Endothelial cell of umbilical vein (primary cell): ENCODE data around the gene SLC16A5. TPM values are rescaled to one million over a fixed set of nuclear protein-coding genes. Genes with fewer than 3 reads are reported as not detected.

Experiments used
- BruUV-seq: library from RNA; stranded (reverse); fragments of 400-500 nt; replicated peaks from 2 replicates; lab custom pipeline; 2021; lab: Mats Ljungman, UMichigan
- CTCF ChIA-PET: fragments of 300-600, 350-600 bp; sonication (Branson Sonifier 250); formaldehyde crosslinking; loops from one replicate; lab custom pipeline; 2021; ENCODE audit warnings: antibody characterized with exemption, inconsistent platforms; lab: Charles Lee
- POLR2A ChIA-PET: fragments of 300-600, 350-600 bp; sonication (Branson Sonifier 250); formaldehyde crosslinking; loops from one replicate; lab custom pipeline; 2021; ENCODE audit warnings: antibody characterized with exemption, inconsistent platforms; lab: Charles Lee
- DNase-seq: peaks from one replicate; pipeline ENCODE4 v3.0.0-alpha.2; 2011; ENCODE audit warnings: low read depth, low spot score
- FAIRE-seq: peaks from 2 replicates; lab custom pipeline; 2011; peaks lifted over from hg19 to GRCh38; lab: Jason Lieb, UNC
- H2AFZ ChIP-seq: 2 replicates; pipeline ENCODE4 v1.6.0; 2012; ENCODE audit warnings: low read depth, low read length, control low read depth, inconsistent platforms
- H3K27ac ChIP-seq: 2 replicates; pipeline ENCODE4 v1.5.1; 2011; ENCODE audit warnings: low read depth, mild to moderate bottlenecking, control low read depth, low read length, moderate library complexity; ENCODE audit not compliant: insufficient read depth
- H3K27me3 ChIP-seq, 2 experiments: 2 replicates each; pipeline versions ENCODE4 v1.6.0 to v1.6.1; 2011; ENCODE audit warnings: low read length in 2 of 2, mixed read lengths in 1 of 2; ENCODE audit not compliant: control insufficient read depth in 2 of 2, insufficient read depth in 2 of 2
- H3K36me3 ChIP-seq, 2 experiments: 2 replicates in 1 of 2; 3 replicates in 1 of 2; pipeline ENCODE4 v1.5.1; 2011; ENCODE audit warnings: low read length in 2 of 2, mild to moderate bottlenecking in 1 of 2, moderate library complexity in 1 of 2; ENCODE audit not compliant: control insufficient read depth in 2 of 2, insufficient read depth in 2 of 2; ENCODE audit errors: extremely low read depth in 1 of 2
- H3K4me1 ChIP-seq: 3 replicates; pipeline ENCODE4 v1.5.1; 2011; ENCODE audit warnings: mild to moderate bottlenecking, low read length; ENCODE audit not compliant: control insufficient read depth, insufficient read depth; ENCODE audit errors: extremely low read depth
- H3K4me2 ChIP-seq: 2 replicates; pipeline ENCODE4 v1.6.1; 2011; ENCODE audit warnings: low read length, control low read depth, mixed read lengths; ENCODE audit not compliant: insufficient read depth
- H3K4me3 ChIP-seq, 3 experiments: fragments of 200-600 bp in 1 of 3; sonication (generic), shearing (Covaris generic) in 1 of 3; replicated peaks in 1 of 3; 2 replicates each; pipeline ENCODE4 v1.5.1; 2011 to 2016; ENCODE audit warnings: control low read depth in 3 of 3, low read length in 3 of 3, mild to moderate bottlenecking in 2 of 3, inconsistent platforms in 1 of 3, low read depth in 1 of 3, moderate library complexity in 1 of 3; ENCODE audit not compliant: insufficient read depth in 1 of 3
- H3K79me2 ChIP-seq: 2 replicates; pipeline ENCODE4 v1.6.0; 2012; ENCODE audit warnings: low read length, inconsistent platforms; ENCODE audit not compliant: control insufficient read depth, insufficient read depth
- H3K9ac ChIP-seq: replicated peaks from 2 replicates; pipeline ENCODE3; 2011; ENCODE audit warnings: low read length, control low read depth; ENCODE audit not compliant: insufficient read depth; ENCODE audit errors: extremely low read depth
- H3K9me1 ChIP-seq: replicated peaks from 3 replicates; pipeline ENCODE4 v1.6.0; 2011; ENCODE audit warnings: mild to moderate bottlenecking, low read length; ENCODE audit not compliant: control insufficient read depth, insufficient read depth; ENCODE audit errors: extremely low read depth
- H3K9me3 ChIP-seq: replicated peaks from 2 replicates; pipeline ENCODE4 v1.5.1; 2012; ENCODE audit warnings: low read length, inconsistent platforms; ENCODE audit not compliant: control insufficient read depth, insufficient read depth
- H4K20me1 ChIP-seq: replicated peaks from 2 replicates; pipeline ENCODE3; 2011; ENCODE audit warnings: mild to moderate bottlenecking, low read length; ENCODE audit not compliant: control insufficient read depth, insufficient read depth; ENCODE audit errors: extremely low read depth
- EZH2 ChIP-seq: IDR thresholded peaks from 2 replicates; pipeline ENCODE4 v1.6.1; 2012; ENCODE audit warnings: borderline replicate concordance, low read depth, mild to moderate bottlenecking, moderate library complexity, low read length, inconsistent platforms; ENCODE audit not compliant: severe bottlenecking
- FOS ChIP-seq: IDR thresholded peaks from 2 replicates; pipeline ENCODE4 v1.6.1; 2011; ENCODE audit warnings: mild to moderate bottlenecking, low read length, moderate library complexity, borderline replicate concordance; ENCODE audit not compliant: insufficient read depth
- GATA2 ChIP-seq: IDR thresholded peaks from 2 replicates; pipeline ENCODE4 v1.7.0; 2011; ENCODE audit warnings: low read depth, mild to moderate bottlenecking, moderate library complexity, mixed read lengths, low read length; ENCODE audit not compliant: insufficient read length, insufficient read depth
- JUN ChIP-seq: IDR thresholded peaks from 2 replicates; pipeline ENCODE4 v1.6.1; 2011; ENCODE audit warnings: borderline replicate concordance, low read depth; ENCODE audit not compliant: insufficient read length, insufficient read depth
- MYC ChIP-seq: IDR thresholded peaks from one replicate; pipeline ENCODE4 v1.6.1; 2011; ENCODE audit warnings: mild to moderate bottlenecking, low read depth, low read length
- POLR2A ChIP-seq: IDR thresholded peaks from 2 replicates; pipeline ENCODE4 v1.6.1; 2012; ENCODE audit warnings: low read depth, mild to moderate bottlenecking, control low read depth, low read length
- POLR2AphosphoS5 ChIP-seq: IDR thresholded peaks from 2 replicates; pipeline ENCODE4 v1.6.1; 2012; ENCODE audit warnings: low read depth, mild to moderate bottlenecking, control low read depth, low read length, moderate library complexity; ENCODE audit not compliant: insufficient read depth
- dilution Hi-C: fragments of 300-500 bp; cut with MboI; formaldehyde crosslinking; loops from one replicate; pipeline ENCODE4 v1.15.0; 2019; ENCODE audit warnings: low sequenced_read_pairs; ENCODE audit not compliant: extremely low pct_ligation_motif_present
- intact Hi-C: fragments of 100-400 bp; cut with micrococcal nuclease; formaldehyde crosslinking; loops from one replicate; pipeline ENCODE4 v1.10.0; 2022
- polyA plus RNA-seq, 4 experiments: library from polyadenylated mRNA; depleted of rRNA in 3 of 4; stranded (reverse) in 3 of 4; unstranded in 1 of 4; fragments of >200 nt; gene quantifications; 2 replicates each; pipeline versions ENCODE4 v1.2.1 to v1.2.3, GENCODE V29; 2011 to 2012; ENCODE audit warnings: missing spikeins in 1 of 4
- total RNA-seq: library from RNA; stranded (reverse); gene quantifications from 2 replicates; pipeline ENCODE4 v1.2.3, GENCODE V29; 2021
- TF ChIP-seq, protein P1 (sequence below), 2 donors: IDR thresholded peaks; 1 replicate in 1 of 2; 2 replicates in 1 of 2; pipeline ENCODE4 v1.5.1; 2011; ENCODE audit warnings: low read length in 2 of 2, mild to moderate bottlenecking in 2 of 2, moderate library complexity in 2 of 2, control low read depth in 1 of 2, inconsistent platforms in 1 of 2, low read depth in 1 of 2; ENCODE audit not compliant: insufficient read depth in 1 of 2; ENCODE audit errors: extremely low read depth in 1 of 2
- TF ChIP-seq, protein P2 (sequence below): IDR thresholded peaks from 2 replicates; pipeline ENCODE4 v1.6.1; 2011; ENCODE audit not compliant: insufficient read depth, insufficient read length

SLC16A5 gene
- total and polyA plus RNA-seq, 2 donors (not counting 3 experiments of a cell fraction or from before 2014, with no cell fraction given), result 16.4 to 23.3 TPM

DNA sequence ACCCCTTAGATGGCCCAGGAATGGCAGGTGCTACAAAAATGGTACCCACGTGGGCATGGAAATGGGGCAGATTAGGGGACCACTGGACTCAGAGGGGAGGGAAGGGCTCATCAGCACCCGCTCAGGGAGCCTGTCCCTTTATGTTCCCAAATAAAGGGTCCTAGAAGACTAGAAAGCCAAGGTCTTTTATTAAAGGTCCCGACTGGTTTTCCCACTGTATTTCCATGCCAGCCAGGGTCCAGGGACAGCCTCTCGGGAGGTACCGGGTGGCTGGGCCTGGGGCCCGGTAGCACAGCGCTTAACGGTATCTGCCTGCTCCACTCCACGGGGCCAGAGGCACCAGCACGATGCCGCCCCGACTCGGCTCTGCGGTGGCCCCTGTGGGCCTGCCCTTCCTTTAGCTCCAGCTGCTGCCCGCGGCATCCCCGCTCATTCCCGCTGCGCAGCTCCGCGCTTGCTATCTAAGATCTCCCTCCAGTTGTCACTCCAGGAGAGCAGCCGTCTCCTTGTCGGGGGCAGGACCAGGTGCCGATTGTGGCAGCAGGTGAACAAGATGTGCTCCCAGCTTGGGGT is 42.4 kb downstream of the SLC16A5 start:
- POLR2A ChIA-PET, result interaction anchor here (1.4 kb wide), 1 partner anchor 16 kb away, joined by 5 read pairs; no protein-coding TSS in a partner anchor
- Histone ChIP-seq H3K9ac (no peak overlapping the region), H3K36me3 (peaks cover 2 to 8% of the 10 kb centered on the region in 2 experiments)

More for the DNA sequence above, 42.4 kb downstream of the SLC16A5 start:
- Histone ChIP-seq H3K27ac (no peak overlapping the region), H3K79me2 (peaks cover 4% of the 10 kb centered on the region), H3K4me1 (peaks cover 12% of the 10 kb centered on the region), H3K9me1 (no peaks in the 10 kb centered on the region), H3K4me2 (peak overlapping the region; percentile 25), H3K27me3 (no peaks in the 10 kb centered on the region), H3K9me3 (no peaks in the 10 kb centered on the region), H2AFZ (no peak overlapping the region), H3K4me3 (peak overlapping the region in 1 of 3 experiments; percentile 53), H4K20me1 (no peaks in the 10 kb centered on the region)
- TF ChIP-seq GATA2, result no peak
- TF ChIP-seq, protein P1, sequence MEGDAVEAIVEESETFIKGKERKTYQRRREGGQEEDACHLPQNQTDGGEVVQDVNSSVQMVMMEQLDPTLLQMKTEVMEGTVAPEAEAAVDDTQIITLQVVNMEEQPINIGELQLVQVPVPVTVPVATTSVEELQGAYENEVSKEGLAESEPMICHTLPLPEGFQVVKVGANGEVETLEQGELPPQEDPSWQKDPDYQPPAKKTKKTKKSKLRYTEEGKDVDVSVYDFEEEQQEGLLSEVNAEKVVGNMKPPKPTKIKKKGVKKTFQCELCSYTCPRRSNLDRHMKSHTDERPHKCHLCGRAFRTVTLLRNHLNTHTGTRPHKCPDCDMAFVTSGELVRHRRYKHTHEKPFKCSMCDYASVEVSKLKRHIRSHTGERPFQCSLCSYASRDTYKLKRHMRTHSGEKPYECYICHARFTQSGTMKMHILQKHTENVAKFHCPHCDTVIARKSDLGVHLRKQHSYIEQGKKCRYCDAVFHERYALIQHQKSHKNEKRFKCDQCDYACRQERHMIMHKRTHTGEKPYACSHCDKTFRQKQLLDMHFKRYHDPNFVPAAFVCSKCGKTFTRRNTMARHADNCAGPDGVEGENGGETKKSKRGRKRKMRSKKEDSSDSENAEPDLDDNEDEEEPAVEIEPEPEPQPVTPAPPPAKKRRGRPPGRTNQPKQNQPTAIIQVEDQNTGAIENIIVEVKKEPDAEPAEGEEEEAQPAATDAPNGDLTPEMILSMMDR (IDR thresholded peaks at IDR 0.05; ENCODE audit: extremely low read depth in 1 of 2, insufficient read depth in 1 of 2, low read depth in 1 of 2, low read length in 2 of 2), result no peak
- TF ChIP-seq, protein P2, sequence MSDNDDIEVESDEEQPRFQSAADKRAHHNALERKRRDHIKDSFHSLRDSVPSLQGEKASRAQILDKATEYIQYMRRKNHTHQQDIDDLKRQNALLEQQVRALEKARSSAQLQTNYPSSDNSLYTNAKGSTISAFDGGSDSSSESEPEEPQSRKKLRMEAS, result no peak
- no peak for TF ChIP-seq MYC
- no peak for TF ChIP-seq POLR2A
- no peak for TF ChIP-seq JUN
- TF ChIP-seq POLR2AphosphoS5, result no peak
- no peak for TF ChIP-seq FOS
- TF ChIP-seq EZH2, result no peak
- CTCF ChIA-PET, result interaction anchor here (1.0 to 8.8 kb wide), 9 partner anchors 16 to 117 kb away, joined by 3 to 138 read pairs (median 10); partner anchors contain the start of gene MRPL58
- FAIRE-seq (no peak), DNase-seq (no peak)
- dilution Hi-C loops, result no loop called here
- intact Hi-C loops, result loop anchor here (2.0 kb wide), 1 partner anchor 53 kb away; the partner anchor contains the start of gene SUMO2
- BruUV-seq, result no TSS peak
